ENCODE results near the gene VEZF1.
A peak's percentile ranks its signal among the peaks of the same experiment; 100 is the strongest.

Gene VEZF1

DNA sequence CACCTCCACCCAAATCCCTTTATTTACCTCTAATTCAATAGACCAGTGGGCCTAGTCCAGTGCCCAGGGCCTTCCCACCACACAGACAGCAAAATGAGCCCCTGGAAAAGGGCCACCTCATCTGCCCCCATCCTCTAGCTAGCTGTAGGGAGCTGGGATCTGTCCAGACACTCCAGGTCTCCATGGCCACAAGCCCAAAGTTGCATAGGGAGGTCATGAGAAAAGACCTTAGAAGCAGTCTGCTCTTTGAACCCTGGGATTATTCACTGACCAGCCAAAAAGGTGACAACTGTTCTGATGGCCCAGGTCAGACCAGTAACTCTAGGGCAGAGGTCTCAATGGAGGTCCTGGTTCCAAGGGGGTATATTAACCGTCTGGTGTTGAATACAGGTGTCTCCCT is 34.8 kb downstream of the VEZF1 start:
- no peak for DNase-seq (ENCODE audit: low read depth in 2 of 2)

DNA sequence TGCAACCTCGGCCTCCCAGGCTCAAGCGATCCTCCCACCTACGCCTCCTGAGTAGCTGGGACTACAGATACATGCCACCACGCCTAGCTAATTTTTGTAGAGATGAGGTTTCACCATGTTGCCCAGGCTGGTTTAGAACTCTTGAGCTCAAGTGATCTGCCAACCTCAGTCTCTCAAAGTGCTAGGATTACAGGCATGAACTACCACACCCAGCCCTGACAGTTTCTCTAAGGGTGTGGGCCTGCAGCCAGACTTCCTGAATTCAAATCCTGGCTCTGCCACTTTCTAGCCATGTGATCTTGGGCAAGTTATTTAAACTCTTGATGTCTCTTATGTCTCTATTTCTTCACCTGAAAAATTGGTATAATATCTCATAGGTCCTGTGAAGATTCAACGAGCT is 38.4 kb downstream of the VEZF1 start:
- DNase-seq (ENCODE audit: low read depth in 2 of 2), result no peak

DNA sequence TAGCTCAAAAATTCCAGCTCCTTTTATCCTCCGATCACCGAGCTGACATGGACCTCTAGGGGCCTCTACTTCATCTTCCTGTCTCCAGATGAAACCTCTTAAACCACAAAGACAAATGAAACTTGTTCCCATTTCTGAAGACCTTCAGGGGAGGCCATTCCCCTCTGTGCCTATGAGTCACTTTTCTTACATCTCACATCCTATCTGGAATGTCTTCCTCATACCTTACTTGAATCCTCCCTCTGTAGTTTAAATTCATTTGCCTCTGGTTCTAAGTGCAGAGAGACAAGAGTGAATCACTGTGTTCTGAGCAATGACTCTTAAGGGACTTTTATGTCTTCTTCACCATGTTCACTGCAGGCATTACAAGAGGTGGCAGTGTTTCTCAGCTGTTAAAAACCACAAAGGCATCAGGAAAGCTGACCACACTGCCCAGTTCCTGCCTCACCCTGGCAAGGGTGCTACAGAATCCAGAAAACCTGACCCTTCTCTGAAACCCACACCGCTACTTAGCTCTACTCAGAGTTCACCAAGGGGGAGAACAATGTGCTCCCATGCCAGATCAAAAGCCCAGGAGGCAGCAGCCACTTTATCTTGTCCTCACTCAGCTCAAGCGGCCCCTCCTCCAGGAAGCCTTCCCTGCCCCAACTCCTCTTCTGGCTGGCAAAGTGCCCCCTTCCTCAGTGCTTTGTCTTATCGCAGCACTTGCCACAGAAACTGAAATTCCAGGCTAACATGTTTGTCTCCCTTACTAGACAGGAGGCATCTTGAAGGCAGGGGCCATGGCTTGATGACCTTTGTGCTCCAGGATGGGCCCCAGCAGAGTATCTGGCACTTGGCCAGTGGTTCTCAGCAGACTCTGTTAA is 39.3 kb downstream of the VEZF1 start:
- DNase-seq (ENCODE audit: low read depth in 2 of 2), result no peak

DNA sequence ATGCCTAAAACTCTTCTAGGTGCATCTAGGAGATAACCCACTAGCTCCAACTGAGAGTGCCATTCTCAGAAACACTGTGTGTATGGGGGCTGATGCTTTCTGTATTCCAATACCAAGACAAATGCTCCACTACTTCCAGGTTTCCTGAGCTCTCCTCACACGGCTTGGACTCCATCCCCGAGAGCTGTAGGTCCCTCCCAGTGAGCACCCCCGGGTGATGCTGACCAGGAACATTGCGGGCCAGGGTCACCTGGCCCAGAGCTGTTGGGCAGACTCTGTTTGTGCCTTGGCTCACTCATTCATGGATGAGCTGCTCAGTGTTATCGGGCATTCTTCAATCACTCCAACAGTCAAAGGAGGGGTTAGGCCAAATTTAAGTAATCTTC is 39.9 kb downstream of the VEZF1 start:
- DNase-seq (ENCODE audit: low read depth in 2 of 2), result no peak

DNA sequence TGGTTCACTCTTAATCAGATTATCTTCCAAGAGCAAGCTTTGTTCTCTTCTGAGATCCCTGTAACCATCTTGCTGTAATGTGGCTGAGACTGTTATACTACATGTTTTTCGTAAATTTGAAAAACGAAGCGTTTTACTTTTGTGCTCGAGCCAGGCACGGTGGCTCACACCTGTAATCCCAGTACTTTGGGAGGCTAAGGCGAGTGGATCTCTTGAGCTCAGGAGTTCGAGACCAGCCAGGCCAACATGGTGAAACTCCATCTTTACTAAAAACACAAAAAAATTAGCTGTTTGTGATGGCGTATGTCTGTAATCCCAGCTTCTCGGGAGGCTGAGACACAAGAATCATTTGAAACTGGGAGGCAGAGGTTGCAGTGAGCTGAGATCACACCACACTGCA is 40.7 kb downstream of the VEZF1 start:
- DNase-seq (ENCODE audit: low read depth in 2 of 2), result no peak

DNA sequence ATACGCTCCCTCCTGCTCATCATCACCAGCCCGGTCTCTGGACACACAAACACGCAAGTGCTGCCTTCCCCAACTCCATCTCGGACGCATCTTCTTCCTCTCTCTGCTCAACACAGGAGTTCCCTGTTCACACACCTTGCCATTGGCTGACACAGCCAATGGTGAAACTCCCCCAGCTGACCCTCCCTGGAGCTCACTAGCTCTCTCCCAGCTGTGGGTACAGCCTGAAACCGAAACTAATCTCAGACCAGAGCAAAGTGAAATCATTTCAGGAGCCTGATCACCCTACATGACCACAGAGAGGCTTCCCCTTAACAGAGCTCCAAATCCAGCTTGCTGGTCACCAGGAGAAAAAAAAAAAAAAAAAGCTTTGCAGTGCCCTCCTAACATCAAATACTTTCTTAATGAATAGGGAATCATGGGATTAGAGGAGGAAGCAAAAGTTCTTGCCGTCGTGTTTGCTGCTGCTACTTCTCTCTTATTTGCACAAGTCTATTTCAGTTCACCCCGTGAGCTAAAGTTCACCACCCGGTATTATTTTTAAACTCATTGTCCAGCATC is 41.2 kb downstream of the VEZF1 start:
- peak in 1 of 2 donors; percentile 19 for DNase-seq (ENCODE audit: low read depth in 2 of 2)

DNA sequence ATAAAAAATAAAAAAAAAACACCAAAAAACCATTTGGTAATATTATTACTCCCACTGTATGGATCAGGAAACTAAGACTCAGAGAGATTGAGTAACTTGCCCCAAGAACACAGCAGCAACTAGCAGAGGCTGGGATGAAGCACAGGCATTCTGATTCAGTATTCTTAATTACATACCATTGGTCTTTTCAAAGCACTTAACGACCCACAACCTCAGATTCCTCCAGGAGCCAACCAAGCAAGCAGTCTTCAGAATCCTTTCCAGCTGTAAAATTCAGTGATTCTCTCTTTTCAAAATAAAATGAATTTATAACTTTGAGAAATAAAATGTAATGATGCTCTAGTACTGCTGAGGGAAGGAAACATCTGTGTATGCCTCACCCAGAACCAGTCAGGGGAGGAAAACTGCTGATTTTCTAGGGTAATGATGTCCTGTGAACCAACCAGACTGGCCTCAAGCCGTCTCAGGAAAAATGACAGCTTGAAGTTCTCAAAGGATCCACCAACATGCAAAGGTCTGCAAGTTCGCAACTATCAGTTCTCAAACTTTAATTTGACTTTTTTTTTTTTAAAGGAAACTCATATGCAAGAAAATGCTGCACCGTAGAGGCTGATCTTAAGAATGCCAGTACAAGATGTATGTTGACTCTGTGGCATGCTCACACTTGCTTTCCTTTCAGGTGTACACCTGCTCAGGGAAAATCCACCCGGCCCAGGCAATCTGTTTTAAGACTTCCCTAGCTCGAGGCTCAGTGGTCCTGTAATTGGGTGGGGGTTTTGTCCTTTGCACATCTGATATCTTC is 41.9 kb downstream of the VEZF1 start:
- DNase-seq (ENCODE audit: low read depth in 2 of 2), result no peak

DNA sequence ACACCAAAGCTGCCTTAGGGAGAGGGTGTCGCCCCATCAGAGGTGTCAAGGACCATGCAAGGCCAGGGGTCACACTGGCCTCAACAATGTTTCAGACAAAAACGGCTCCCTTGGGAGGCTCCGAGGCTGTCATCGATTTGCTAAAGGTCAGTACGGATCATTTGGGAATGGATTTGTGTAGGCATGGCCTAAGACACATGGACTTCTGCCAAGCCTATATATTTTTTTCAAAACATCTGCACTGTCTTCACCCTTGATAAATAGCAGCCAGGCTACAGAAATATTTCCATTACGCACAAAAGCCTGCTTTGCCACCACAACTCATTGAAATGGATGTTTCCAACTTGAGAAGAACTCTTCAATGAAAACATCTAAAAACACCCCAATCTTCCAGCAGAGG is 43.1 kb downstream of the VEZF1 start:
- DNase-seq (ENCODE audit: low read depth in 2 of 2), result no peak

DNA sequence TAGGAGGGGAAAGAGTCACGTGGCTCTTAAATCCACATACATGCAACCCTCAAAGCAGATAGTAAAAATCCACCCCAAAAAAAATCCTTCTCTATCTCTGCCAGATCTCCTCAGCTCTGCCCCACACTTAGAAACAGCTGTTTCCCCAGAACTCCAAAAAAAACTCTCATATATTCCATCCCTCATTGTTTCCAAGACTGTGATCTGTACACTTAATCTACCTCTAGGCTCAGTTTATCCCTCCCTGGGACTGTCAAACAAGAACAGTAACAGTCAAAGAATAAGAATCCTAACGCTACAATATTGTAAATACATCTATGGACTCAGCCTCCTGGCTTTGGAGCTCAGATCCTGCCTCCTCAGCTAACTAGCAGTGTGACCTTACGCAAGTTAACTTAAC is 44.4 kb downstream of the VEZF1 start:
- no peak for DNase-seq (ENCODE audit: low read depth in 2 of 2)

DNA sequence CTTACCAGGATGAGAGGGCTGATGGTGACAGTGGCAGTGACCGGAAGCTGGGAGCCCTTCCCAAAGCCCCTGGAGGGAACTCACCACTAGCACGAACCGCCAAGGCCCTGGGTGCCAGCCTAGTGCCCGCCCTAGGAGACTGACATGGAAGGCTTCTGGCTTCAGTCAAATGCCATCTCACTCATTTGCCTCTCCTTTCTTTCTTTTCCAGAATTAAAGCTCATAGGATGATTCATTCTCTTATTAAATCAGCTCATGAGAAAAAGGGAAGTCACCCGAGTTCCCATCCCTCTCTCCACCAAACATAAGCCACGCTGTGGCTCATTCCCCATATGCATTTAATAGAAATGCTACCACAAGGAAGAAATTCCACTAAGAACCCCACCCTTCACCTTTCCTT is 44.9 kb downstream of the VEZF1 start:
- DNase-seq (ENCODE audit: low read depth in 2 of 2), result no peak

DNA sequence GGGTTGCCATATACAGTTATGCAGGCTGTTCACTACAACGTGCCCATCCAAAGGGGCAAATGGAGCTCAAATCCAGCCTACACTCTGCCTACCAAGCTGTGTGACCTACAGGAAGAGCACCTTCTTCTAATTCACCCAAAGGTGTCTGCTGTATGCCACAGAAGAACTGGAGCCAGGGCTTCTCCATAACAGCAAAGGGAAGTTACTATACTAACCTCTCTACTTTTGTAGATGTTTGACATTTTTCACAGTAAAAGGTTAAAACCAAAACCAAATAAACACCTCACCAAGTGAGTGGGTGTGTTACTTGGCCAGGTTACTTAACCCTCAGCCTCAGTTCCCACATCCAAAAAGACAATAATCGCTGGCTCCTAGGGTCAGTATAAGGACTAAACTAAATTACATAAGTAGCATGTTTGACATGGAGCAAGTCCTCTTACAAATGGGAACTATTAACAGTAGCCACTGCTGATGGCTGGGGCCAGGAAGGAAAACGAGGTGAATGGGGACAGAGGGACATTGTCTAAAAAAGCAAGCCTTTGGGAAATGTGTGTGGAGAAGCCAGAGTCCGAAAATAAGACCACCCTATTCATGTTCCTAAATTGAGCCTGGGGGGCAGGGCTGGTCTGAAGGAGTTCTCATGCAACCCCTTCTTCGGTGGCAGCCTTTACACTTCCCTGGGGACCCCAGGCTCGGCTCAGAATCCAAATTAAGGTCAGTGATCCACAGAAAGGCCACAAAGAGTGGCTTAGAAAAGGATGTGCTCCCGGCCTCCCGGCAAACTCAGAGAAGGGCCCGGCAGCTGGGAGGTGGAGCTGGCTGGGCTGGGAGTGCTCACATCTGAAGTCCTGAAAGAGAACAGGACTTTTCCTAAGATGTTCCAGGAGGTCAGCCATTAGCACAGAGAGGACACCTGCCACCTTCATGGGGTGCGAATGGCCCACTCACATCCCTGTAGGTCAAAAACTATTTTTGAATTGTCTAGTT is 46.4 kb downstream of the VEZF1 start:
- DNase-seq (ENCODE audit: low read depth in 2 of 2), result no peak

DNA sequence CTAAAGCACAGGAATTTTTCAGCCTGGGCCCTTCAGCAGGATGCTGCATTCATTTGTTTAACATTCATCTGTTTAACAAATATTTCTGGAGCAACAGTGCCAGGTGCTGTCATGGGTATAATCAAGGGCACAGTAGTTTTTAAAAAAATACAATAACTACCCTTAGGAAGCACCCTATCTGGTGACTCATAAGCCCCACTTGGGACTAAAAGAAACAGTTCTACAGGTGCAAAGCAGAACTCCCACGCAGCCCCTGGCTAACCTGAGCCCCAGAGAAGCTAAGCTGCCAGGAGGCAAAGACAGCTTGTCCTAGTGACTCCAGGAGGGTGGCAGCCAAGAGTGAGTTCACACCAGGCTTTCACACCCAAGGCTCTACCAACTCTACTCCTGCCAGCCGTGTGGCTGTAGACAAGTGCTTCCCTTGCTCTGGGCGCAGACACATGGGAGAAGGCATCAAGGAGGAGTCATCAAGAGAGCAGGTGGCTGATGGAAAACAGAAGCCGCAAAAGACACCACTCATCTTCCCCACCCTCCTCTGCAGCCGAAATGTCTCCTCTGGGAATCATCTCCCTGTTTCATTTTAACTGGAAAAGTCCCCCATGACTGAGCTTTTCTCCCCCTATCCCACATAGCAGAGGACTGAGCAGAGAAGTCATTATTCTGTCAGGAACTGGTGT is 47.3 kb downstream of the VEZF1 start:
- DNase-seq (ENCODE audit: low read depth in 2 of 2), result no peak

DNA sequence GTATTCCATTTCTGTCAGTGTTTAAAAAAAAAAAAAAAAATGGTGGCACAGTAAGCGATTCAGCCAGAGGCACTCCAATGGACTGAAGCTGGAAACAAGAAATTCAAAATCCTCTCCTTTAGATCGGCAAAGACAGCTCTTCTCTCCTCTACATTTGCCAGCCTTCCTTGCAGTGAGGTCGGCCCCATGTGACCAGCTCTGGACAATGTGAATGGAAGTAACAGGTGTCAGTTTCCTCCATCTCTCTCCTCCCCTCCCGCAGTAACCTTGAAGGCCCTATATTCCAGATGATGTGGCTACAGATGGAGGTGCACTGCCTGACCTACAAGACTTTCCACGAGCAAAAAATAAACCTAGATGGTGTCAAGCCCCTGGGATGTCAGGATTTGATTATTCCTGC is 47.8 kb downstream of the VEZF1 start:
- no peak for DNase-seq (ENCODE audit: low read depth in 2 of 2)

DNA sequence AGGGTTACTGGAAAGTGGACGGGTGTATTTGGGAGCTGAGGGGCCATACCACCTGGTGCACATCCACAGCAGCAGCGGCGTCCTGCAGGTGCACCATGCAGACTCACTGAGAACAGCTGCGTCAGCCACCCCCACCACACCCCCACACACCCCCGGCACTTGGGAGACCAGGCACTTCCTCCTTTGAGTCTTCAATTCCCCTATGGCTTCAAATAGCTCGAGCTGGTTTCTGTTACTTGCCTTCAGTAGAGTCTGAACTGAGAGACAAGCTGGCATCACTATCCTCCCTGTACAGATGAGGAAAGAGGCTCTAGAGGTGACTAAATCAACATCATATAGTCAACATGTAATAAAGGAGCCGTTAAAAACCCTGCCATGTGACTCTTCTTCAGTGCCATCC is 48.3 kb downstream of the VEZF1 start:
- peak in 1 of 2 donors; percentile 14 for DNase-seq (ENCODE audit: low read depth in 2 of 2)

DNA sequence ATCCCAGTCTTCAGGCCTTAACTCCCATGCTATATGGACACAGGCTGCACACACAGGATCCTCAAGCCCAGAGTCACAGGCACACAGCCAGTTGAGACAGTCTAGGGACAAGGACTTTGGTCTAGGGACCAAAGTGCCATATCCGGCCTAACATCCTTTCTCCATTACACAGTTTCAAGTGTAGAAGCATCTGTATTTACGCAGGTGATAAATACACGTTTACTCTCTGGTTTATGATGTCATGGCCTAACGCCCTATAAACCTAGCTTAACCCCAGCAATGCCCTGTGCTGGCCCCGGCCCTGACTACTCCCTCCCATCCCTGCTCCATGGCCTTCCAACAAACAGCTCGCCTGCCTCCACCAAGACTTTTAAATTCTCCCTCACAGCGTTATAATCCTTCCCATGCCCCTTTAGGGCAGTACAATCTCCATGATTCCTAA is 50.0 kb downstream of the VEZF1 start:
- DNase-seq (ENCODE audit: low read depth in 2 of 2), result no peak

DNA sequence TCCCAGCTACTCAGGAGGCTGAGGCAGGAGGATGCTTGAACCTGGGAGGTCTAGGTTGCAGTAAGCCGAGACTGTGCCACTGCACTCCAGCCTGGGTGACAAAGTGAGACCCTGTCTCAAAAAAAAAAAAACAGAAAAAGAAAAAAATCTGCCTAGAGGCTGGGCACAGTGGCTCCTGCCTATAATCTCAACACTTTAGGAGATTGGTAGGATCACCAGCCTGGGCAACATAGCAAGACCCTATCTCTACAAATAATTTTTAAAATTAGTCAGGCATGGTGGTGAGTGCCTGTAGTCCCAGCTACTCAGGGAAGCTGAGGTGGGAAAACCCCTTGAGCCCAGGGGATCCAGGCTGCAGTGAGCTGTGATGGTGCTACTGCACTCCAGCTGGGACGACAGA is 50.6 kb downstream of the VEZF1 start:
- DNase-seq (ENCODE audit: low read depth in 2 of 2), result no peak

DNA sequence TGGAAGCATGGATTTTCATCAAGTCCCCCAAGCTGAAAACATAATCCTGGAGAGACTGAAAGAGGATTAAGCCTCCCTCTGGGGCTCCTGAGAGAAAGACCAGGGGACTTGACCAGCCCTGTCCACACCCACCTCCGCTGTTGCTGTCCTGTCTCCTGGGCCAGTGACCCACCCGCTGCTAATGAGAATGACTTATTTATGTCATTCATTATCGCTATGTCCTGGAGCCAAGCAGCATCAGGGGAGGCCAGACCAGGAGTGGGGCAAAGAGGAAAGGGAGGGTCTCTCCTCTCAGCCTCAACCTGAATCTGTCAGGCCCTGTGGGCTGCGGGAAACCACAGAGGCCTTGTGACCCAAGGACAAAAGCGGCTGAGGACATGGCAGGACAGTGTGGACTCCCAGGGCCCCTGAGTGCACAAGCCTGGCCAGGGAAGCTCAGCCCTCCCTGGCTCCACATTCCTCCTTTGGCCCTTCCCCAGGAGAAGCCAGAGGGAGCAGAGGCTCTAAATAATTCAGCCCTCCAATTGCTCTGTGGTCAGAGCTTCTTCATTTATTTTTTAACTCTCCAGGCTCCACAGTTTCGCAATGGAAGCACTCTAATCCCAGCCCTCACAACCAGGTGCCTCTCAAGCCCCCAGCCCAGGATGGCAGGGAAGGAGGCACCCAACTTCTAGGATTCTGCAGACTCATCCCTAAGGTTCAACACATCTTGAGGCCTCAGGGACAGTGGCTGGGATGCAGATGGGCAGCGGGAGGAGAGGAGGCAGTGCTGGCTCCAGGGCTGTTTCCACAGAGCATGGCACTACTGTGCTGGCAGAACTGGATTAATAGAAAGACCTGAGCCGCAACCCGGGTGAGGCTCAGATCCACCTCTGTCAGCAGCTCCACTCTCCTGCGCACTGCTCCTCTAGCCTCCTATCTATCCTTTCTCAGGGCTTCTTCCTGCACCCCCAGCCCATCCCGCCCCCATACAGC is 51.9 kb downstream of the VEZF1 start:
- DNase-seq (ENCODE audit: low read depth in 2 of 2), result no peak

DNA sequence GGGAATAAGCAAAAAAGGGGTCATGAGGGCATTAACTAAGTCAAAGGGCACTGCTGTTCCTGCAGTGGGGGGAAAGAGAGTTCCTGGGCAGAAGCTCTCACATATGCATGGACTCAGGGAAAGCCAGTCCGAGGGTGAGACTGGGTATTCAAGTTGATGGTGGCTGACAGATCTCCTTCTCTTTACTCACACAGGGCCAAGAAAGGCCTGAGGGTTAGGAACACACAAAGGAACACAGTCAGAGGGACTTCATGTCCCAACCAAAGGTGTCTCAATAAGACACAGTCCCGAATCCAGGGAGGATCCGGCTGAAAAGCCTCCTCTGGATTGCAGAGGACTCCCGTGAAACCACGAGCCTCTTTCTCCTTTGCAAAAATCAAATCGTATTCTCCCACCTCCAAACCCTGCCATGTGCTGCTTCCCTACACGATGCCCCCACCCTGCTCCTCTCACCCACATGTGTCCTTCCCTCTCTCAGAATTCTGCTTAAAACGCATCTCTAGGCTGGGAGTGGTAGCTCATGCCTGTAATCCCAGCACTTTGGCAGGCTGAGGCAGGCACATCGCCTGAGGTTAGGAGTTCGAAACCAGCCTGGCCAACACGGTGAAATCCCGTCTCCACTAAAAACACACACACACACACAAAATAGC is 56.4 kb downstream of the VEZF1 start:
- DNase-seq (ENCODE audit: low read depth in 2 of 2), result no peak

DNA sequence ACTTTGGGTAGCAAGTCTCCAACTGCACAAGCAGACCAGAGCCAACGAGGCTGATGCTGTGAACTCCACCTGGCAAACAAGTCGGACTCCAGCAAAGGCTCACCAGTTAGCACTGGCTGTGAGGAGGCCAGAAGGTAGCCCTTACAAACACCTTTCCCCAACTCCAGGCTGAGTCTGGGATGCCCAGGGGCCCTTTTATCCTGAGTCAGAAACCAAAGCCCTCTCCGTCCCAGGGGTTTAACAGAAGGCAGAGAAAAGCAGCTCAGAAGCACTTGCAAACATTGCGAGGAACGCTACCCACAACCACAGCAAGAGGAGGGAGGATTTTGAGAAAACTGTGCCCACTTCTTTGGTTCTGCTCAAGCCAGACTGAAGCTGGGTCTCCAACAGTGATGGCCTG is 57.8 kb downstream of the VEZF1 start:
- no peak for DNase-seq (ENCODE audit: low read depth in 2 of 2)
